NCI-H2171 (cell line): ENCODE data around the gene SYTL5.
A peak's percentile ranks its signal among the peaks of the same experiment; 100 is the strongest.

Source experiments
- DNase-seq: peaks from one replicate; lab custom pipeline; 2025; lab: John Stamatoyannopoulos, UW

Gene SYTL5

GRCh38 chrX:38028300-38028699 lies 21.9 kb downstream of the SYTL5 start:
- DNase-seq, result no peak

GRCh38 chrX:38036466-38036865 lies 30.1 kb downstream of the SYTL5 start:
- DNase-seq, result no peak

DNA sequence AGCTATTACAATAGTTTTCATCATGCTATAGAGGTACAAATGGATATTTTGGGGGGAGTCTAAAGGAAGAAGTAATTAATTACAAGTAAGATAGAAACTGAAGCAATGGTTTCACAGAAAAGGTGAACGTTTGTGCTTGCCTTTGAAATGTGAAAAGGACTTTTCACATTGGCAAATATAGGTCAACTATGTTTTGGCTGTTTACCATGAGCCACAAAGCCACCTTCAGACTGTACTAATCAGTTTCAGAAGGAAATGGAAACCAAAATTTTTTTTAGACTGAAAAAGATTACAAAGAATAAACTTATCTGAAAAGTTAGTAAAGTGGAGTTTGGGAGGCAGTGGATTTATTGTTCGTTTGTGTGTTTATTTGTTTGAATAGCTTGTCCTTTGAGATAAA lies 32.1 kb downstream of the SYTL5 start:
- DNase-seq, result no peak

GRCh38 chrX:38041237-38041636 lies 34.9 kb downstream of the SYTL5 start:
- no peak for DNase-seq

- no peak for DNase-seq
These were observed 38.3 kb downstream of the SYTL5 start for GRCh38 chrX:38044701-38045100.

GRCh38 chrX:38045538-38046096 lies 39.3 kb downstream of the SYTL5 start:
- peak; percentile 20 for DNase-seq

DNA sequence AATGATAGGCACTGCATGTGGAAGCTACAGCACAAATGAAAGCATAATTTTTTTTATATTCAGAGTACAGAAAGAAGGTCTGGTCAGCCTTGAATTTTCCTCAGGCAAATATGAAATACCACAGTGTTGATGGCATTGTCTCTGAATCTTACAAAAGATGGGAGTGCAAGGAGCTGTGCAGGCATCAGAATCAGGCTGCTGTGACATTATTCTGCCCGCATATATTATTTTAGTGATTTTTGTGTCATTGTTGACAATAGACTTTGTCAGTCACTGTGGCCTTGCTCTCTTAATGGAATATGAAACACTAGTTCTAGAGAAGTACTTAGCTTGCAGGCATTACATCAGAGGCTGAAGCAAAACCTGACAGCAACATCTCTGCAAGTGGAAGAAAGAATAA lies 42.5 kb downstream of the SYTL5 start:
- no peak for DNase-seq

DNA sequence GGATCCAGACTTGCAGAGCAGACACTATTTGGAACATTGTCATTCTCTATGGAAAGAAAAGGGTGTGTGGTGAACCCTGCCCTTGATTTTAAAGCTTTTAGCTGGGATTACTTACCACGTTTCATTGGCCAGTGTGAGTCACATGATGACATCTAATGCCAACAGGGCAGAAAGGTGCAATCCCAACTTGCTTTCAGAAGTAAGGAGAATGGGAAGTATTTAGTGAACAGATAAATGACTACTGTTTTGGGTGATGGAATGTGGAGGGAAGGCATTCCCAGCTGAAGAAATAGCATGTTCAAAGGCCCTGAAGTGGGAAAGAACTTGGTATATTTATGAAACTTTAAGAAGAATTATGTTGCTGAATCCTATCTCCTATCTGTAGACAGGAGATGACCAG lies 44.5 kb downstream of the SYTL5 start:
- DNase-seq, result no peak

GRCh38 chrX:38052096-38052495 lies 45.7 kb downstream of the SYTL5 start:
- no peak for DNase-seq

DNA sequence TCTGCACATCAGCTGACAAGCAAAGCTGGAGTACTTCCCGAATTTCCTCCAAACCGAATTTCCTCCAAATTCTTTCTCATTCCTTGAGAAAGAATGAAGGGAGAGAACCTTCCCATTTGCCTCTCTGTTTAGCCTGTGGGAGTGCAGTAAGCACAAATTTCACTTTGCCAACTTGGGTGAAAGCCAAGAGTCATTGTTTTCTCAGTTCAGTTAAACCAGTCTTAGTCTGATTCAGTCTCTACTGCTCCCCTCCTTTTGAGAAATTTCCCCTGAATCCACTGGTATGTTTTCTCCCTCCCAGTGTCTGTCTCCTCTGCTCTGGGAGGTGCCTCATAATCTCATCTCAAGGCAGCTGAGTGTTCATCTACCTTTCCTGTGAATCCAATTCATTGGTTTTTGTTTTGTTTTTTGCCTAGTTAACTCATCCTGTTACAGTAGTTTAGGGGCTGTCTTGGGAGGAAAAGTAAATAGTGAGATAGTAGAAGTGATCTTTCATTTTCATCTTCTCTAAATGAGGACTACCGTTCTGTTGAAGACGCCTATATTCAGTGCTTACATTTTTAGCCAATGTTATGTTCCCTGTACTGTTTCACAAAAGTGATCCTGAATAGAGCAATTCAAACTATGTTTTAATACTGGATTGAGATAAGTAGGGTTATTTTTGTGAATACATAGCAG lies 49.0 kb downstream of the SYTL5 start:
- DNase-seq, result no peak

GRCh38 chrX:38060331-38060878 lies 54.1 kb downstream of the SYTL5 start:
- no peak for DNase-seq

- no peak for DNase-seq
These were observed 55.0 kb downstream of the SYTL5 start for GRCh38 chrX:38061335-38061734.

- DNase-seq, result no peak
These were observed 60.6 kb downstream of the SYTL5 start for GRCh38 chrX:38066934-38067333.

GRCh38 chrX:38069273-38069672 lies 62.9 kb downstream of the SYTL5 start:
- no peak for DNase-seq

DNA sequence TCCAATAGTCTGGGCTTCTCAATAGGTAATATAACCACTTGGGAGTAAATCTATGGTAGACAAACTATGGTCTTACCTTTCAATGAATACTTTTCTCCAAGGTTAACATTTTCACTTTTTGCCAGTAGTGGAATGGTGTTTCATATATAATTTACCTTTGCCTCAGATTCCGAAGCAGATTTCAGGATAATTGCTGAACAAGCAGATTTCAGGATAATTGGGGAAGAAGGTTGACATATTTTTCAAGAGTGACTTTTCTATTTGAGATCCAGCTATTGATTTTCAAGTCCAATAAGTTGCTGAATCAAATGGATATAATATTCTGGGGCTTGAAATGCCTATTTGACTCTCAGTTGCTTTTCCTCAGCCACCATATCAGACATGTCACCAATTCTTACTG lies 63.6 kb downstream of the SYTL5 start:
- DNase-seq, result no peak

DNA sequence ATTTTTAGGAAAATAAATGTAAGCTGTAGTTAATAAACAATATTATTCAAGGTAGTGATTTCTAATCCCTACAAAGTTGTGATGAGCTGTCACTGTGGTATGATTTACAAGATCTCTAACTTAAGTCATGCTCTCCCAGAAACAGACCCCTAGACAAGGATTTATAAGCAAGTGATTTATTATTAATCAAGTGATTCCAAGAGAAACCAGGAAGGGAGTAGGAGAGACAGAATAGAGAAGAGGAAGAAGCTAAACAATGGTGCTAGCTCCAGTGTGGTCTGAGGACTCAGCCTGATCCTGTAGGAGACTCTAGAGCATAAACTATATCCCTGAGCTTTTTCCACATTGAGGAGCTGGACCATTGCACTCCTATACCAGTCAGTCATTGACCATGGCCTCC lies 73.1 kb downstream of the SYTL5 start:
- DNase-seq, result no peak

DNA sequence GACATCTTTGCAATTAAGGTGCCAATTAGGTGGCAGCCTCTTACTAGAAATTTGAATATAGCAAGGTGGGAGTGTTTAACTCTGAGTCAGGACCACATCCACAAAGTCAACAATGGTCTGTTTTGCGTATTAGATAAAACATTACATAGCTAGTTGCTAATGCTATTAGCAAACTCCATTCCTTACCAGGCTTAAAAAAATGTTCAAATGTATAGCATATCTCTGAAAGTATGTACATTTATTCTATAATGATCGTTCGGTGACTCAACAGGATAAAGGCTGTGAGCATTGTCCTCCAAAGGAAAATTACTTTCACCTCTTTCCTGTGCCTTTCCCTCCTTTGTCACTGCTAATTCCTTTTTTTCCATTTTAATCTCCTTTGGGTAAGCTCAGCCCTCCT lies 74.5 kb downstream of the SYTL5 start:
- no peak for DNase-seq

GRCh38 chrX:38081909-38082308 lies 75.6 kb downstream of the SYTL5 start:
- DNase-seq, result no peak

- no peak for DNase-seq
These were observed 76.0 kb downstream of the SYTL5 start for GRCh38 chrX:38082309-38082708.

- no peak for DNase-seq
These were observed 79.5 kb downstream of the SYTL5 start for GRCh38 chrX:38085813-38086212.

DNA sequence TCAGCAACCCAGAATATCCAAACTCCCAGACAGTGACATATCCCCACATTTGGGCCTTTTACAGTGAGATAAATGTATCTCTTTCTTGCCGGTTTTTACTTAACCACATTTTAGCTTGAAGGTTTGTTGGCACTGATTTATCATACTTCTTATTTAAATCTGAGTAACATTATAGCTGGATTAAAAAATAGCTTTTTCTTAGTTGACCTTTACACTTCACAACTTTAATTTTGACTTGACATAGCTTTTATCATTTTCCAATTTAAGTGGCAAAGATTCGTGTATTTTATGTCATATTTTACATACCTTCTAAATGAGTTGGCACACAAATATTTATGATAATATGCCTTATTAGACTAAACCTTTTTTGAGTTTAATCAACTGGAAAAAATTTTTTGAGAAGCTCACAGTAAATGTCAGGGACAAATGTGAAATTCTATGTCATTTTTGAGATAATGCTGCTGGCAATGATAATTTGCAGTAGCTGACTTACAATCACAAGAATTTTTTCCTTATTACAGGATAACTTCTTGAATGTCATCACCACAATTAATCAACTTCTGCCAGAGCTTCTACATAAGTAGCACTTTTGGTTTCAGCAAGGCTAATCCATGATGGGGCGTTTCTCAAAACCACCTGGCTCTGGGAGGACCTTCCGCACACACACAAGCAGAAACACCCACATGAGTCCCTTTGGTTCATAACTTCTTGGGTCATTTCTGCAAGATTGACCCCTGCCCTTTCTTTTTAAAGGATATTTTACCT lies 80.3 kb downstream of the SYTL5 start:
- DNase-seq, result no peak

DNA sequence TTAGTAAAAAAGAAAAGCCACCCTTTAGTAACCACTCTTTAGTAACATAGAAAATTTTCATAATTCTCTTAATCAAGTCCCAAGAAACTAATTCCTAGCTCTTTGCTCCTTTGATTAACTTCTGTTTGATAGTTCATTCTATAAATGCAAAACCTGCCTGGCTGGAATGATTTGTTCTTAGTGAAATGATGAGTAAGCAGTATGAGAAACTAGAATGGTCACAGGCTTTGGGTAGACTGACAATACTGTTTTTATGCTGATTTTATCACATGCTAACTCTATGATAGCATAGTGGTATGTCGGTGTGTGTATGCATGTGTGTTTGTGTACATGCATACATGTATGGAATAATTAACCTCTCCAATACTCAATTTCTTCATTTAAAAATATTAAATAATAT lies 81.2 kb downstream of the SYTL5 start:
- no peak for DNase-seq
